HG03432 (cell line): ENCODE measurements around the gene LUM.

Experiments used
- ATAC-seq: cut with Tn5 transposase; IDR thresholded peaks from one replicate; pipeline ENCODE4 v1.9.1; 2021; ENCODE audit warnings: mild to moderate bottlenecking, moderate library complexity; ENCODE audit not compliant: unreplicated experiment

Gene LUM, protein sequence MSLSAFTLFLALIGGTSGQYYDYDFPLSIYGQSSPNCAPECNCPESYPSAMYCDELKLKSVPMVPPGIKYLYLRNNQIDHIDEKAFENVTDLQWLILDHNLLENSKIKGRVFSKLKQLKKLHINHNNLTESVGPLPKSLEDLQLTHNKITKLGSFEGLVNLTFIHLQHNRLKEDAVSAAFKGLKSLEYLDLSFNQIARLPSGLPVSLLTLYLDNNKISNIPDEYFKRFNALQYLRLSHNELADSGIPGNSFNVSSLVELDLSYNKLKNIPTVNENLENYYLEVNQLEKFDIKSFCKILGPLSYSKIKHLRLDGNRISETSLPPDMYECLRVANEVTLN

DNA sequence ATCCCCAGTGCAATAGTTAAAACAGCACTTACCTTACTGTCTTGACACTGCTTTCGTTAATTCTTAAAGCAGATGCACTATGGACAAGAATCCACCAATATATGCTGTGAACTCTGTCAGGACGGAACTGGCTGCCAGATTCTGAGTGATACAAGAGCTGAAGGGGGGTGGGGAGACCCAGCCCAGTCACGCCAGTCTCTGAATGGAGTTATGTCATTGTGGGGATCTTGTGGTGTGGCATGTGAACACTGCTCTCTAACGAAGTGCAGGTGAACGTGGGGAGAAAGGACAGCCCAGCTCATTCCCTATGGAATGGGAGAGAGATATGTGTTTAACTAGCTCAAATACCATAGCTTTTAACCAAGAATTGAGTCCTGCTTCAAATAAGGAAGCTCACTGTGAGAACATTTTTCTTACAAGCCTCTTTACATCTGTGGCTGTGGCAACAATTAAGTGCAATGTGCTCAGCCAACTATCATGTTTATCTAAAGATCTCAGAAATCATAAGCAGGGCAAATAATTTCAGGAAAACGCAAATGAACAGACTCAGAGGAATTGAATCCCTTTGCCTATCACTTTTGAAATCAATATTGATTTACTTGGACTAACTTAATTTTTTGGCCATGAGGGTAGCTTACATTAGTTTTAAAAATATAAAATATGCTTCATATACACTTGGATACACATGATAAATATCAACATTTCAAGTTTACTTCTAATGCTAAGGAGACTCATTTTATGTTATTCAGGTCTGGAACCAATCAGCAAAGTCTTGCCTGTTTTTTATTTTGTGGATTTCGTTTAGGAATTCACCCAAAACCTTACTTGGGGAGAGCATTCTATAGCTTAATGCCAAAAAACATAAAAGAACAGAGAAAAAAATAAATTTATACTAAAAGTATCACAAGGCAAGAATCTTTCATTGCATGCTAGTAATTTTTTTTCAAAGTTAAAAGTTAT is at the start of gene LUM:
LUM (minus strand) TSS at position 129 of the 960 bp plus-strand sequence. CDS start 2,515 bp downstream, outside the sequence.
- no peak for ATAC-seq

DNA sequence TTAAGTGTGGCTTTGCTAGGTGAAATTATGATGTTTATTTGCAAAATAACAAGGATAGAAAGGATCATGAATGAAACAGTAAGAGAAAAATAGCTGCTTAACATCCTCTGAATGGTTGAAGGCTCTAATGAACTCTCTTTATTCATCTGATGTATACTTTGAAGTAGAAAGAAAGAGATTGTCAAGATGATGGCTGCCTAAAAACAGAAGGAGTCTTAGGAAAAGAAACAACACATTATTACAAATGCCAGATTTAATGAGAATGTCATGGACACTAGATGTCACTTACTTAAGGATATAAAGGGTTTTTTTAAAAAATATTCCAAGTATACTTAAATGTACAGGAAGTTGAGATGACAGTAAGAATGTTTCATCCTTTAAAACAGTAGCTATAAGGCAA is 49.7 kb upstream of the LUM start:
- no peak for ATAC-seq

DNA sequence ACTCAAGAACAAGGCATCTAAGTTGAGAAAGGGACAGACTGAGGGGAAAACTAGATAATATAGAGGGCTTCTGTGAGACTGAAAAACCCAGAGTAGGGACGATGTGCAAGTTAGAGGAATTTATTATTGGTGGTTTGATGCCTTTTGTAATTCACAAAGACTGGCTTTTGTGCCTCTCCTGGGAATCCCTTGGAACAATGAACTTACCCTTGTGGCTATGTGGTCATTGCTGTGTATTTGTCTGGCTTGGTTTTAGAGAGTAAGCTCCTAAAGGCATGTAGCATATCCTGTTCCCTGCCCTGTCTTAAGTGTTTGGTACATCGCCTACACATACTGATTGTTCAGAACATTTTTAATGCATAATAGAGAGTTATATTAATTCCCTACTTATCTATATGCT is 44.7 kb upstream of the LUM start:
- ATAC-seq: no peak

DNA sequence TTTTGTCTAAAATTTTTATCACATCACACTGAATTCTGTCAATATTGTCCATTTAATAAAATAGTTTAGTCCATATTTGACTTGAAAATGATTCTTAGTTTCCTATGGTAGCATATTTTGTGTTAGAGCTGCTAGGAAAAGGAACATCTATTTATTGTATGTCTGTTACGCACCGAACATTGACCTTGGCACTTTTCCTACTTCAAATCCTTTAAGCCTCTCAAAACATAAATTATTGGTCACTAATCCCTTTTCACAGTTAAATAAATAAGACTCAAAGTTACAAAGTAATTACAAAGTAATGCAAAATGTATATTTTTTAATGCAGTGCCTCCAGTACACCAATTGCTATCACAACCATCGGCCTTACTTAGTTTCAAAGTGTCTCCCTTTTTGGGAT is 42.8 kb upstream of the LUM start:
- ATAC-seq: no peak

DNA sequence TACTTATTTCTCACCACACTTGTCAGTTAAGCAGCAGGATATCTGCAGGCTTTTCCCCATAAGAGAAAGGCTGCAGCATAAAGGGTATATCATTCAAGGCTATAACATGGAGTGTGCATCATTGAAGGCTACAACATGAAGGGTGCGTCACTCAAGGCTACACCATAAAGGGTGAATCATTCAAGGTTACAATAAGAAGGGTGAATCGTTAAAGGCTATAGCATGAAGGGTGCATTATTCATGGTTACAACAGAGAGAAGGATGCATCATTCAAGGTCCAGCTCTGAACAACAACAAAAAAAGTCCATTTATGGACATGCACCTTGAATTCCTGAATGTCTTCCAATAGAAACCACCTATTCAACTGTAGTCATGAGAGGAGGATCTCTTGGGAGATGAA is 32.8 kb upstream of the LUM start:
- ATAC-seq: no peak

DNA sequence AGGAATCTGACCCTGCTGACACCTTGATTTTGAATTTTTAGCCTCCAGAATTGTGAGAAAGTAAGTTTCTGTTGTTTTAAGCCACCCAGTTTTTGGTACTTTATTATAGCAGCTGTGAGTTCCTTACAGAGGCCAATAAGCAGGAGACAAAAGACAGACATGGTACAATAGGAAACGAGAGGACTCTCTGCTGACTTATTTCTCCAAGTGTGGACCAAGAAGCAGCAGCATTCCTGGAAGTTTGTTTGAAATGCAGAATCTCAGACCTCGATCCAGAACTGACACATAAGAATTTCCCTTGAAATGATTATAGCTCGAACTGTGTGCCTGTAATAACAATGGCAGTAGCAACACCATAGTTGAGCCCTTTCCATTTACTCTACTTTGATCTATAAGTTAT is 31.9 kb upstream of the LUM start:
- no peak for ATAC-seq

DNA sequence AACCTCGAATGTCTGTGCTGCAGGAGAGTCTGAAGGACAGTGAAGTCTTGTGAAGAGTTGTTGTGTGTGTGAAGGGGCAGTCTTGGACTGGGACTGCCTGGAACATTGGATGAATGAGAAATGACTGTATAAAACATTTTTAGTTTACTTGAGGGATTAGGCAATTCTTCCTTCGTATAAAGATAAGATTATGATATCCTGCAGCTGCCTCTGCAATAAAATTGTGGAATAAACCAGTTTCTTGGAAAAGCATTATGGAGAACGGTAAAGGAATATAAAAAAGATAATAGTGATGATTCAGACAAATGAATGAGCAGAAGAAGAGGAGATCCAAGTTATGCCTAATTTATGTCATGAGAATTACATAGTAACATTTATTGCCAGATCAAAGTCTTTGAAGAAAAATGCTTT is 30.9 kb upstream of the LUM start:
- no peak for ATAC-seq

DNA sequence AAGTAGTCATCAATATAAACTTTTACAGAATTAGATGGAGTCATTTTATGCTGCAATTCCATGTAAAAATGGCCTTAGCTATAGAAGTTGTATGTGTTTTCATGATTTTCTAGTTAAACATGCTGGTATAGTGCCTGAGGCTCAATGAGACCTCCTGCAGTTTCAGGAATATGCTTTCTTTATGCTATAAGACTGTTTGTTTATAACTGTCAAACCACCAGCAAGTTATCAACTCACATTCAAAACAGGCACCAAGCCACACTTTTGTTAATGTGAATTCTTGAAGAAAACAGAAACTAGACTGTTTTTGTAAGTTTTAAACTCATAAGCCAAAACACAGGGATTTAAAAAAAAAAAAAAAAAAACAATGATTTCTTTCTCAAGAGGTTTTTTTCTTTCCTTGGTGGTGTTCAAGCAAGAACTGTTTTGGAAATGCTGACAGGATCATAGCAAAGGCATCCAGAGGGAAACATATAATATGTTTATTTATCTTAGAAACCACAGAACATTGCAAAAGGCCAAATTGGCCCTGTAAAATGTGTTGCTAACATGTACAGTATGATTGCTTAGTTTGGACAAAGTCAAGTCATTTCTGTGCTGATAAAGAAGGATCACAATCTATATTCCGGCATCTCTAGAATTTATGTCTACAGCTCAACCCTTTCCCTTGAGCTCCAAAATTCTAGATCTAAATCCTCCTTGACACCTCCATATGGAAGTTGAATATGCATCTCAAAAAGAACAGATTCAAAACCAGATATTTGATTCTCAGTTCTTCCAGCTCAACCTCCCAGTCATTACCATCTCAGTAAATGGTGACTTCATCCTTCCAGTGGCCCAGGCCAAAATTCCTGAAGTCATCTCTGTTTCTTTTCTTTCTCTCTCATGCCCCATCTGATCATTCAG is 29.0 kb upstream of the LUM start:
- no peak for ATAC-seq

DNA sequence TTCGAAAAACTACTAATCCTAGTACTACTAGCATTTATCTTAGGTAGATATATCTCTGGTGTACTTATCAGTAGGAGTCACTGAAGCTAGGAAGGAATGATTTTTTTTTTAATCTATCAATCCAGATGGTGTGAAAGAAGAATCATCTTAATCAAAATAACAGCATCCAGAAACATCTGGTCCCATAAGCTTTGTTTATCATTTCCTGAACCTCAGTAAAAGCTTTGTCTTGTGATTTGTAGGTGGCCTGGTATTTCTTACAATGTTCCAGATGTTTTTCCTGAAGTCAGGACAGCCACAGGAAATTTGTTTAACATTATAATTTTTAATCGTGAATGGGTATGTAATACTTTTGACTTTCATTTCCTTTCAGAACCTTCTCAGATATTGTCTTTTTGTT is 28.0 kb upstream of the LUM start:
- no peak for ATAC-seq

DNA sequence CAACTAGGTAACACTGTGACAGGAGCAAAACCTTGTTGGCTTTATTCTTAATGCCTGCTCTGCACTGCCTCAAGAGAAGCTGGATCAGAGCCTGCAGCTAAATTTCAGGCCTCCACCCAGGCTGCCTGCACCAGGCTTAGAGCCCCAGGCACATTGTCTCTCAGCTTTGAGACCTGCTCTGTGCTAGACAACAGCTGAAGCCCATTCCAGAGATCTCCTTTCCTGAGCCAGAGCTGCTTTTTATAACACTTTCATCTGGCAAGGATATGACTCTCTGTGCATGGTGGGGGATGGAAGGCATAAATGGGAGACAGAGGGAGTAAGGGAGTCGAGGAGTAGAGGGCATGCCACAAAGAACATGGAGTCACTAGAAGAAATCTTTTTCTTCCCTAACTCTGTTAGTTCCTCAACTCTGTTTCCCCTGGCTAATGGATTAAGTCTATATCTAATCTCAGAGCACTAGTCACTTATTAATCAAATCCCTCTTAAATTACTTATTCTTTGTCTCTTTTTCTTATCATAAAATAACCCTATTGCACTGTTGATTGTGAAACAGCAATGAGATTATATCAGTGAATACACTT is 27.1 kb upstream of the LUM start:
- ATAC-seq: no peak

DNA sequence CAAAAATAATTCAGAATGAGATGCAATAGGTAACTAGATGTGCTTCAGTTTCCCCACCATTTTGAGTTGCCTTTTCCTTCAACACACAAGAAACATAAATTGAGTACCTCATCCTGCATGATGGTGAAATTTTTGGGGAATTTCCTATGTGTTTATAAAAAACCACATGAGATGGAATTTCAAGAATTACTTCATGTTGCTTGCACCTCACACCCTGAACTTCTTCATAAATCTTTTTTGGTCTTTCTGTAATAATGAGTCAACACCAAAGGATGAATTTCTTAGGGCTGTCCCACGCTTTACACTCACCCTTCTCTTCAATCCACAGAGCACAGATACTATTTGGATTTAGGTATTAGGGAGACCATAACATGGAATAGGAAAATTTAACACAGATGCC is 22.6 kb upstream of the LUM start:
- ATAC-seq: no peak

DNA sequence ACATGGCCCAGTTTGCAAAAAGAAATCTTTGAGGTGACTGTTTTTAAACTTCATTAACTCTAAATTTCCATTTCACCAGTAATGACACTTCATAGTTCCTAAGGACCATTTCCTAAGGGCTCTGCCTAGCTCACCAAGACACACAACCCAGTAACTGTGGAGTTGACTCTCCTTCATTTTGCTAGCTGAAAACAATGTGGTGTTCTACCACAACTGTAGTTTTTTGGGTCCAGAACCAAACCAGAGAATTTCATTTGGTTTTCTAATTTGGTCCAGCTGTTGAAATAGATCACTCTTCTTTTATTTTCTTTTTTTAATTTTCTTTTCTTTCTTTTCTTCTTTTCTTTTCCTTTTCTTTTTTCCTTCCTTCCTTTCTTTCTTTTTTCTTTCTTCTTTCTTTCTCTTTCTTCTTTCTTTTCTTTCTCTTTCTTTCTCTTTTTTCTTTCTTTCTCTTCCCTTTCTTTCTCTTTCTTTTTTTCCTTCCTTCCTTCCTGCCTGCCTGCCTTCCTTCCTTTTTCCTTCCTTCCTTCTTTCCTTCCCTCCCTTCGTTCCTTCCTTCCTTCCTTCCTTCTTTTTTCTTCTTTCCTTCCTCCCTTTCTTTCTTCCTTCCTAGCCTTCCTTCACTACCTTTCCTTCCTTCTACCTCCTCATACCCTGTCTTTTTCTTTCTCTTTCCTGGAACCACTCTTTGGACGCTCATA is 18.5 kb upstream of the LUM start:
- ATAC-seq: no peak

DNA sequence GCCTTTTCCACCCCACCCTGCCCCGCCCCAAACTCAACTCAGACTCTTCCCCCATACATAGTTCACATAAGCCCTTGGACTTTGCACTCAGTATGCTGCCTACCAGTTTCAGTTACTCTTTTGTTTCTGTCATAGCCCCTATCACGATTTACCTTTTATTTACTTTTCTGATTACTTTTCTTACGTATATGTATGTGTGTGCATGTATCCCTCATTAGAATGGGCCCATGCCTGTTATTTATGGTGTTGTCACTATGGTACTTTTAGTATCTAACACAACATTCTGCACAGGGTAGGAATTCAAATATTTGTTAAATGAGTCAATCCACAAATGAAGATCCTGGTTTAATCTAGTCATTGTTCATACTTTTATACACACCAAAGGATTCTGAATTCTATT is 16.5 kb upstream of the LUM start:
- no peak for ATAC-seq

DNA sequence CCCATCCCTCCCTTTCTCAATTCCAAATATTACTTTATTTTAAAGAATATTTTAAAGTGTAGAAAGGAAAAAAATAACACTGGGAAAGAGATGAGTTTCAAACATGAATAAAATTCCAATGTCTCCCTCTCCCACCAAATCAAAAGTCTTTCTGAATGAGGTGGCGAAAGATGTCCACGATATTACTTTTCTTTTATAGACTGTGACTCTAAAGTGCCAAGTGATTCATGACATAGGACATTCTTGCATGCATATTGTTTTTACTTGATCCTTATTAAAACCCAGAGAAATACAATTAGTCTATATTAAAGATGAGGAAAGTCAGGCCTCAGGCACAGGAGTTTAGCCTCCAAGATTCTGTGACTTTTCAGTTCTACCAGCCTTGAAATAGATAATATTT is 16.0 kb upstream of the LUM start:
- ATAC-seq: no peak

DNA sequence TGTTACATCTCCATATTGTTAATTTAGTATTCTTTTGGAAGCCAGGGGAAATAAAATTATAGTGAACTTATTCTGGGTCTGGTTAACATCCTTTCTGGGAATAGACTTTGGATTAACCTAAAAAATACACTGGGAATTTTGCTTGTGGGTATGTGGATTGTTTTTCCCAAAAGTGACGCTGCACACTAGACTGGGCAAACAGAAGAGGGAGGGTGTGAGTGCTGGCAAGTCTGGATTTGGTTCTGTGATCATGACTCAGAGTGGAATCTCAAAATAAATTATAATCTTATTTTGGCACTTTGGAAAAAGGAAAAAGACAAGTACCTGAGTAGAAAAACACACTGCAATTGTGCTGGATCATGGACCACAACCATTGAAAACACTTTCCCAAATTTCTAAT is 15.2 kb upstream of the LUM start:
- no peak for ATAC-seq

DNA sequence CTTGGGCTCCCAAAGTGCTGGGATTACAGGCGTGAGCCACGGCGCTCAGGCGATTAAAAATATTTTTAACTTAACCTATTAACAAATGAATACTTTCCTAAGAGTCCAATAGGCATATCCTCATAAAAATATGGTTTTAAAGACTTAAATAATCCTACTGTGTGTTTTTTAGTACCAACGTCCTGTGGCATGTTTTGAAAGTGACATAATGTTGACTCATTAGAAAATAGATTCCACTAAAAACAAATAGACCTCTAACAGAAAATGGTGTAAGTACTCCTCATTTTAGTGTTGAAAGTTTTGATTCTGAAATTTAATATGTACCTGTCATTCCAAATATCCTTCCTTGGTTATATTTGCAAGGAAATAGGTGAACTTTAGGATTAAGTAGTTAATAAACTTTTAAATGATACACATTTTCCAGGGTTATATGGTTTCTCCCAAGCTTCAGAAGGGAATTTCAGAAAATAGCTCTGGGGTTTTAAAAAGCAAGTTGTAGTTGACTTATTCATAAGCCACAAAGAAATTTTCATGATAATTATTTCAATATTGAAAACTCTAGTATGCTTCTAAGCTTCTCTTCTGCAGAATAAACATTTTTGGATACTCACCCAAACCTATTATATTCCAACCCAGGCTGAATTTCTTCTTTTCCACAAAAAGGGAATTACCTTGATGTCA is 12.1 kb upstream of the LUM start:
- ATAC-seq: no peak

DNA sequence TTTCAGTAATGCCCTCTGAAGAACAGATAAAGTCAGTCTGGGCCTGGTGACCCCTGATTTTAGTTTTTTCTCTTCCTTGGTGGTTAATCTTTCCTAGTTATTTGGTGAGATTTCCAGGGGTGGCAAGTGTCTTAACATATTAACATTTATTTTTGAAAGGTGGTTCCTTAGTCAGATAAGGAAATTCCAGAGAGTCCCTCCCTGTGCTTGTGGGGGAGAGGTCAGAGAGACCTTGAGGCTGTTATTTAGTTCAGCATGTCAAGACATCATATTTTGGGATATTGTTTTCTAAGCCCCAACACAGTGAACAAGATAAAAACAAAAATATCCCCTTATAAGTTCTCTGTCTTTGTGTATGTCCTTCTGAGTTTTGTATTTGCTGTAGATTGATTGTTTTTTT is 9.5 kb upstream of the LUM start:
- ATAC-seq: no peak

DNA sequence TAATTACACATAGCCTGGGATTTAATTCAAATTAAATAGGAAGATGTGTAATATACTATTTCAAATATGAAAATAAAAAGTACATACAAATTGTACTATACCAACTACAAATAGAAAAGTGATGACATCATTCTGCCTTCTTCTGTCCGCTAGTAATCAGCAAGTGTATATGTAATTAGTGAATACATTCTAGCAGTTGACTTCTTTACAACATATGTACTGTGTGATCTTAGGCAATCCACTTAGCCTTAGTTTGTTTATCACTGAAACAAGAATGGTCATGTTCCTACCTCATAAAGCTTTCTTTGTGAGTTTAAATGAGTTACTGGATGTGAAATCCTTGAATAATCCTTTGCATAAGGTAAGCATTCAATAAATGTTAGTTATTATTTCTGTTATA is 7.8 kb upstream of the LUM start:
- no peak for ATAC-seq

DNA sequence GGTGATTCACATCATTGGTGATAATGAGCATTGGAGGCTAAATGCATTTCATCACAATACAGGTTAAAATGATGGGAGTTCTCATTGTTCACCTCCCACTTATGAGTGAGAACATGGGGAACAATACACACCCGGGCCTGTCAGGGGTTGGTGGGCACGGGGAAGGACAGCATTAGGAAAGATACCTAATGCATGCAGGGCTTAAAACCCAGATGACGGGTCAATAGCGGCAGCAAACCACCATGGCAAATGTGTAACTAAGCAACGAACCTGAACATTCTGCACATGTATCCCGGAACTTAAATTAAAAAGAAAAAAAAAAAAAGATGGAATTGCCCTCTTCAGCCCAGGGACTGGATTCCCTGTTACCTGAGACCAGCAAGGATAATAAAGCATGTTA is 2.3 kb upstream of the LUM start:
- ATAC-seq: no peak
